Activated B cell treated with CpG ODN at 0.5 μM for 24 hours (primary cell): ENCODE data around the gene TUB. TPM values are rescaled to one million over a fixed set of nuclear protein-coding genes. Genes with fewer than 3 reads are reported as not detected.

ENCODE experiments used
- ATAC-seq: fragments of 200-7000 bp; cut with Tn5 transposase; one replicate; pipeline ENCODE4 v1.10.0; 2021; ENCODE audit warnings: low read depth, mild to moderate bottlenecking, moderate library complexity
- CTCF ChIA-PET: fragments of 350-600 bp; sonication (Branson Sonifier 250); formaldehyde crosslinking; loops from one replicate; lab custom pipeline; 2021; ENCODE audit warnings: antibody characterized with exemption; lab: Charles Lee
- POLR2A ChIA-PET: fragments of 350-600 bp; sonication (Branson Sonifier 250); formaldehyde crosslinking; loops from one replicate; lab custom pipeline; 2021; ENCODE audit warnings: antibody characterized with exemption; lab: Charles Lee
- DNase-seq: peaks from one replicate; pipeline ENCODE4 v3.0.0; 2022
- H3K27ac Mint-ChIP-seq: one replicate; pipeline ENCODE4 v1.8.0; 2020; ENCODE audit warnings: mixed read lengths
- H3K27me3 Mint-ChIP-seq: one replicate; pipeline ENCODE4 v1.8.0; 2021; ENCODE audit warnings: mixed read lengths
- H3K36me3 Mint-ChIP-seq: one replicate; pipeline ENCODE4 v1.8.0; 2021; ENCODE audit warnings: low read depth, mixed read lengths
- H3K4me1 Mint-ChIP-seq: one replicate; pipeline ENCODE4 v1.8.0; 2021; ENCODE audit warnings: mixed read lengths
- H3K4me3 Mint-ChIP-seq: one replicate; pipeline ENCODE4 v1.8.0; 2020; ENCODE audit warnings: mild to moderate bottlenecking, mixed read lengths
- H3K9me3 Mint-ChIP-seq: one replicate; pipeline ENCODE4 v1.8.0; 2020; ENCODE audit warnings: mixed read lengths
- CTCF ChIP-seq: fragments of 200-600 bp; IDR thresholded peaks from one replicate; pipeline ENCODE4 v1.8.0; 2022; ENCODE audit warnings: antibody characterized with exemption, mild to moderate bottlenecking
- intact Hi-C: fragments of 100-400 bp; cut with micrococcal nuclease; formaldehyde crosslinking; loops from one replicate; pipeline ENCODE4 v1.15.1; 2024
- total RNA-seq: library from RNA; stranded (reverse); gene quantifications from 2 replicates; pipeline ENCODE4 v1.2.3, GENCODE V29; 2022

Gene TUB
- total RNA-seq, 1 donor from 2014 or later, result not detected

DNA sequence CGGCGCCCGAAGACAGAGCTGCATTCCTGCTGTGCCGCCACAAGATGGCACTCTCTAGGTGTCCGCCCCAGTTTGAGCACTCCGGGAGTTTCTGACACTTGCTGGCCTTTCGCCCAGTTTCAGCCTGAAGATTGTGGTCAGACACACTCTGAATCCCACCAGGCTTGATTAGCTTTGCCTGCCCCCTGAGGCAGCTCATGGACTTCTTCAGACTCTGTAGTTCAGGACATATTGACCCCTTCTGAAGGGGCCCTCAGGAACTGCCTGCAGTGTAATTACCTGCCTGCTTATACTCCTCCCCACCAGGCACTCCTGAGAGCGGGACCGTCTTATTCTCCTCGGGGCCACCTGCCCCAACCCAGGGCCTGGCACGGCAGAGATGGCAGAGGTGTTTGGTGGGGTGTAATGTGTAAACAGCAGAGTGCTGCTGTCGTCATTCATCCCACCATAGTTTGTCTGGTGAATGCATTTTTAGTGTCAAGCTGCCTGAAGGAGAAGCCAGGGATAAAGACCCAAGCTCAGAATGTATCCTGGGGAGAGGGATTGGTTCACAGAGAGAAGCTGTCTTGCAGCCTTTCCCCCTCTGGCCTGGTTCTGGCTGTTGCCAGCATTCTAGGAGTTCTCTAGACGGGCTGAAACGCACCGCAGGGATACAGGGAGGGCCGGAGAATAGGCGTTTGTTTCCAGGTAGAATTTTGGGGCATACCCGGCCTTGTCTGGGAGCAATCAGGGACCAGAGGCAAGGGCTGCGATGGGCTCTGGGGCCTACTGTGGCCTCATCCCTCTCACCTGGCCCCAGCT lies 47.5 kb upstream of the TUB start:
- Mint-ChIP-seq H3K4me1 (peaks cover 6% of the 10 kb centered on the region), H3K27me3 (peaks cover 29% of the 10 kb centered on the region), H3K36me3 (no peaks in the 10 kb centered on the region), H3K9me3 (no peaks in the 10 kb centered on the region), H3K27ac (no peak overlapping the region), H3K4me3 (no peak overlapping the region)
- TF ChIP-seq CTCF, result peak; percentile 44
- ChIA-PET CTCF (interaction anchor here (0.8 to 3.1 kb wide), 19 partner anchors 10 to 935 kb away, joined by 3 to 30 read pairs (median 4); no protein-coding TSS in a partner anchor), POLR2A (no interaction called here)
- peak; percentile 75 for ATAC-seq
- intact Hi-C loops, result loop anchor here (1.0 to 2.0 kb wide), 5 partner anchors 37 to 533 kb away; no protein-coding TSS in a partner anchor
- peak; percentile 36 for DNase-seq

DNA sequence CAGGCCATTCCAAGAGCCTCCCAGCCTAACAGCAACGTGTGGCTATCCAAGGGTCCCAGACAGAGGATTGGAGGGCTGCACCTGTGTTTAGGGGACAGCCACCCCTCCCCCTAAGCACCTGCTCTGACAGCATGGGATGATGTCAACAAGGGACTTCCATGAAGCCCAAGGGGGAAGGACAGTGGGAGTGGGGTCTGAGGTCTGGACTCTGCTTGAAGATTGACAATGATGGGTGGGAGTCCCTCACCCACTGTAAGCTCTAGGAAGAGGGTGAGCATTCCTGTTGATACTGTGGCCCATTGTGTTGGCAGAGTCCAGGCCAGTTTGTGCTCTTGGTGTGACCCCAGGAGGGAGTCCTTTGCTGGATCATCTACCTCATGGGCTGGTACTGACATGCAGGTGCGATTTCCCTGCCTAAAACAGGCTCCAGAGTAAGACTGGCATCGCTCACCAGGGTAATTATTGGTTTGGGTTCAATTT lies 46.9 kb upstream of the TUB start:
- ATAC-seq, result no peak
- H3K4me3 Mint-ChIP-seq, result no peak overlapping the region
- H3K9me3 Mint-ChIP-seq, result no peaks in the 10 kb centered on the region
- no peak for TF ChIP-seq CTCF
- peaks cover 28% of the 10 kb centered on the region for H3K27me3 Mint-ChIP-seq
- POLR2A ChIA-PET, result no interaction called here
- CTCF ChIA-PET, result interaction anchor here (1.0 to 3.1 kb wide), 14 partner anchors 10 to 936 kb away, joined by 3 to 30 read pairs (median 7); no protein-coding TSS in a partner anchor
- intact Hi-C loops, result no loop called here
- H3K27ac Mint-ChIP-seq, result no peak overlapping the region
- H3K4me1 Mint-ChIP-seq, result peaks cover 6% of the 10 kb centered on the region
- DNase-seq, result no peak
- no peaks in the 10 kb centered on the region for H3K36me3 Mint-ChIP-seq

- POLR2A ChIA-PET, result no interaction called here
- H3K27me3 Mint-ChIP-seq, result peaks cover 30% of the 10 kb centered on the region
Measured at GRCh38 chr11:8034604-8035190, 46.3 kb upstream of the TUB start.

DNA sequence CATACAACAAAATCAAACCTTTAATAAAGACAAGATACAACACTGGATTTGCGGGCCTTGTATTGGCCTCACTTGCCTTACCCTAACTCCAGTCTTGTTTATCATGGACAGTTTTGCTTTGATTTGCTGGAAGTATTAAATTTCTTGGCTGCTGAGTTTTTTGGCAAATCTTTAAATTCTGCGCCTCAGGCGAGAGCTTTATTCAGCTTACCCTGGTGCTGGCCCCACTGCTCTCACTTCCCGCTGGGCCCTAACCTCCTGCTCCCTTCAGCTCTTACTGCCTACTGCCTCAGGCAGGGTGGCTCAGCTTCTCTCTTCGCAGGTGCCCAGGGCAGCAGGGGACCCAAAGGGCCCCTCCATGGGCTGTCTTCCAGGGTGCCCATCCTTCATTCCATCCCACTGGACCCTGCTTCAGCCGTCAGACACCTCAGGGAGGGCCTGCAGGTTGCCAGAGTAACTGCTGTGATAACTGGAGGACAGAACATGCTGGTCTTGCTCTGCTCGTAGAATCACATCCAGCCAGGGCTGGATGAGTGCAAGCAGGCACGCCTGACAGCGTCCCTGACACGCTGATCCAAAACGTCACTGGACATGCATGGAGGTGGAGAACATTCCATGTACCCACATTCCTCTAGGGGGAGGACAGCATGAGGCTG lies 45.7 kb upstream of the TUB start:
- intact Hi-C loops, result no loop called here
- DNase-seq (no peak), ATAC-seq (no peak)
- ChIA-PET POLR2A (no interaction called here), CTCF (interaction anchor here (1.0 to 2.8 kb wide), 5 partner anchors 9 to 64 kb away, joined by 3 to 11 read pairs (median 5); no protein-coding TSS in a partner anchor)
- H3K9me3 Mint-ChIP-seq, result no peaks in the 10 kb centered on the region
- no peak for TF ChIP-seq CTCF
- H3K36me3 Mint-ChIP-seq, result no peaks in the 10 kb centered on the region
- peaks cover 6% of the 10 kb centered on the region for H3K4me1 Mint-ChIP-seq
- no peak overlapping the region for H3K27ac Mint-ChIP-seq
- H3K4me3 Mint-ChIP-seq, result no peak overlapping the region
- peaks cover 27% of the 10 kb centered on the region for H3K27me3 Mint-ChIP-seq

More at GRCh38 chr11:8034604-8035190, 46.3 kb upstream of the TUB start:
- peaks cover 6% of the 10 kb centered on the region for H3K4me1 Mint-ChIP-seq
- no peak for DNase-seq
- CTCF ChIA-PET, result interaction anchor here (1.0 to 2.8 kb wide), 5 partner anchors 9 to 65 kb away, joined by 3 to 11 read pairs (median 5); no protein-coding TSS in a partner anchor
- no peak overlapping the region for H3K27ac Mint-ChIP-seq
- TF ChIP-seq CTCF, result no peak
- H3K9me3 Mint-ChIP-seq, result no peaks in the 10 kb centered on the region
- ATAC-seq, result no peak
- no peaks in the 10 kb centered on the region for H3K36me3 Mint-ChIP-seq
- intact Hi-C loops, result no loop called here
- no peak overlapping the region for H3K4me3 Mint-ChIP-seq
